GM23338 (cell line): ENCODE measurements around the gene RGL1. TPM values are rescaled to one million over a fixed set of nuclear protein-coding genes. Genes with fewer than 3 reads are reported as not detected.
A peak's percentile ranks its signal among the peaks of the same experiment; 100 is the strongest.

Source experiments
- ATAC-seq: fragments of 200-7000 bp; cut with Tn5 transposase; 3 replicates; pipeline ENCODE4 v1.9.1; 2020
- DNase-seq: peaks from one replicate; pipeline ENCODE4 v3.0.0-alpha.2; 2015; ENCODE audit warnings: low spot score
- H2AFZ ChIP-seq: fragments of 200-600 bp; sonication (generic); 2 replicates; pipeline ENCODE4 v1.8.0; 2016; ENCODE audit warnings: antibody characterized with exemption, mild to moderate bottlenecking, moderate library complexity
- H3F3A ChIP-seq: fragments of 200-600 bp; sonication (generic); replicated peaks from 2 replicates; pipeline ENCODE4 v1.8.0; 2017; ENCODE audit warnings: antibody characterized with exemption, mixed run types, low read depth
- H3K27ac ChIP-seq: fragments of 200-600 bp; sonication (generic); 2 replicates; pipeline ENCODE4 v1.6.1; 2016; ENCODE audit warnings: low read depth
- H3K27me3 ChIP-seq: fragments of 200-600 bp; sonication (generic); 2 replicates; pipeline ENCODE4 v1.8.0; 2016; ENCODE audit warnings: mild to moderate bottlenecking, mixed run types, moderate library complexity; ENCODE audit not compliant: insufficient read depth
- H3K36me3 ChIP-seq: fragments of 200-600 bp; sonication (generic); 2 replicates; pipeline ENCODE4 v1.8.0; 2016; ENCODE audit warnings: mild to moderate bottlenecking; ENCODE audit not compliant: insufficient read depth
- H3K4me1 ChIP-seq: fragments of 200-600 bp; sonication (generic); 2 replicates; pipeline ENCODE4 v1.8.0; 2016; ENCODE audit warnings: mild to moderate bottlenecking, moderate library complexity; ENCODE audit not compliant: insufficient read depth
- H3K4me2 ChIP-seq: fragments of 200-600 bp; sonication (generic); 2 replicates; pipeline ENCODE4 v1.7.1; 2017; ENCODE audit warnings: mixed run types
- H3K4me3 ChIP-seq: fragments of 200-600 bp; sonication (generic); 2 replicates; pipeline ENCODE4 v1.6.1; 2016; ENCODE audit warnings: mixed run types
- H3K79me2 ChIP-seq: fragments of 200-600 bp; sonication (generic); replicated peaks from 2 replicates; pipeline ENCODE4 v1.8.0; 2017; ENCODE audit warnings: mild to moderate bottlenecking; ENCODE audit not compliant: insufficient read depth
- H3K9me2 ChIP-seq: fragments of 200-600 bp; sonication (generic); 2 replicates; pipeline ENCODE4 v1.8.0; 2017; ENCODE audit not compliant: insufficient read depth
- H4K20me1 ChIP-seq: fragments of 200-600 bp; sonication (generic); replicated peaks from 2 replicates; pipeline ENCODE4 v1.8.0; 2017; ENCODE audit warnings: mild to moderate bottlenecking; ENCODE audit not compliant: insufficient read depth
- H3K27ac Mint-ChIP-seq: 2 replicates; pipeline ENCODE4 v1.8.0; 2020; ENCODE audit warnings: inconsistent platforms, mild to moderate bottlenecking, moderate library complexity, mixed read lengths
- H3K27me3 Mint-ChIP-seq: 3 replicates; pipeline ENCODE4 v1.8.0; 2022; ENCODE audit warnings: low read depth, mild to moderate bottlenecking, moderate library complexity, mixed read lengths, inconsistent platforms; ENCODE audit not compliant: insufficient read depth, poor library complexity
- H3K36me3 Mint-ChIP-seq: 3 replicates; pipeline ENCODE4 v1.8.0; 2021; ENCODE audit warnings: low read depth, mild to moderate bottlenecking, inconsistent platforms, moderate library complexity, mixed read lengths
- H3K4me1 Mint-ChIP-seq: 3 replicates; pipeline ENCODE4 v1.8.0; 2020; ENCODE audit warnings: mild to moderate bottlenecking, inconsistent platforms, mixed read lengths
- H3K4me3 Mint-ChIP-seq: 3 replicates; pipeline ENCODE4 v1.8.0; 2021; ENCODE audit warnings: moderate library complexity, mild to moderate bottlenecking, inconsistent platforms, mixed read lengths
- H3K9me3 Mint-ChIP-seq: 3 replicates; pipeline ENCODE4 v1.8.0; 2020; ENCODE audit warnings: moderate library complexity, mild to moderate bottlenecking, inconsistent platforms, mixed read lengths
- CREB1 ChIP-seq: fragments of 250-450 bp; sonication (Bioruptor Pico); IDR thresholded peaks from 2 replicates; pipeline ENCODE4 v1.5.0; 2020; ENCODE audit warnings: low read depth, mild to moderate bottlenecking, moderate library complexity
- CTCF ChIP-seq, 2 experiments: fragments of 200-600 bp in 1 of 2; sonication (generic) in 1 of 2; conservative IDR thresholded peaks; 2 replicates each; pipeline versions ENCODE4 v1.5.1 to v1.6.1; 2016 to 2017; ENCODE audit warnings: antibody characterized with exemption in 2 of 2, low read depth in 2 of 2, mild to moderate bottlenecking in 2 of 2, moderate library complexity in 1 of 2
- ETS1 ChIP-seq: IDR thresholded peaks from 2 replicates; pipeline ENCODE4 v1.6.1; 2016; ENCODE audit warnings: antibody characterized with exemption
- EZH2 ChIP-seq: fragments of 200-600 bp; sonication (generic); IDR thresholded peaks from one replicate; pipeline ENCODE4 v1.8.0; 2017; ENCODE audit warnings: antibody characterized with exemption, mild to moderate bottlenecking, low read depth; ENCODE audit not compliant: unreplicated experiment
- EZH2phosphoT487 ChIP-seq: fragments of 200-600 bp; sonication (generic); IDR thresholded peaks from one replicate; pipeline ENCODE4 v1.8.1; 2018; ENCODE audit warnings: antibody characterized with exemption; ENCODE audit not compliant: unreplicated experiment
- POLR2AphosphoS5 ChIP-seq: IDR thresholded peaks from 2 replicates; pipeline ENCODE4 v1.6.1; 2016; ENCODE audit warnings: antibody characterized with exemption, low read depth
- ZNF114 ChIP-seq: fragments of 250-450 bp; sonication (Bioruptor Pico); IDR thresholded peaks from 2 replicates; pipeline ENCODE4 v1.5.0; 2020; ENCODE audit warnings: mild to moderate bottlenecking, moderate library complexity
- ZNF462 ChIP-seq: fragments of 250-450 bp; sonication (Bioruptor Pico); IDR thresholded peaks from 2 replicates; pipeline ENCODE4 v1.5.0; 2020; ENCODE audit warnings: mild to moderate bottlenecking, moderate library complexity
- polyA plus RNA-seq: library from polyadenylated mRNA; unstranded; fragments of >200 nt; fragmentation: Nextera tagmentation; extraction: Ambion mirVana; gene quantifications from 2 replicates; pipeline ENCODE4 v1.2.1, GENCODE V29; 2016
- total RNA-seq: library from RNA; depleted of rRNA; stranded (reverse); fragments of >200 nt; shearing (Covaris generic); gene quantifications from 2 replicates; pipeline ENCODE4 v1.2.3, GENCODE V29; 2014

Gene RGL1
- total and polyA plus RNA-seq, 2 experiments from 2014 or later = 0.91 to 2.6 TPM

GRCh38 chr1:183956559-183957188, 151.8 kb downstream of the RGL1 start:
- H3K4me1 Mint-ChIP-seq = no peaks in the 10 kb centered on the region
- H3K27me3 Mint-ChIP-seq = no peaks in the 10 kb centered on the region
- no peak overlapping the region for H2AFZ ChIP-seq
- H4K20me1 ChIP-seq = no peaks in the 10 kb centered on the region
- no peaks in the 10 kb centered on the region for H3K36me3 Mint-ChIP-seq
- DNase-seq (no peak), ATAC-seq (no peak)
- H3K27ac Mint-ChIP-seq = no peak overlapping the region
- no peaks in the 10 kb centered on the region for H3K79me2 ChIP-seq
- H3K36me3 ChIP-seq = no peaks in the 10 kb centered on the region
- no peak overlapping the region for H3K4me3 ChIP-seq
- peaks cover 7% of the 10 kb centered on the region; the same call in 1 of the 2 replicates for H3K9me2 ChIP-seq
- H3F3A ChIP-seq = no peaks in the 10 kb centered on the region
- H3K4me2 ChIP-seq = no peak overlapping the region
- no peak overlapping the region for H3K4me3 Mint-ChIP-seq
- TF ChIP-seq CREB1 (CRISPR knock-in tag) (no peak), CTCF (conservative IDR thresholded peaks at IDR 0.05; ENCODE audit: low read depth in 2 of 2) (0 out of 4 replicates have a peak, but pooled peaks of 1 of the 2 experiments have one; percentile 9), POLR2AphosphoS5 (no peak), EZH2 (no peak), EZH2phosphoT487 (no peak), ZNF114 (CRISPR knock-in tag) (no peak), ETS1 (no peak), ZNF462 (CRISPR knock-in tag) (no peak)
- no peak overlapping the region for H3K27ac ChIP-seq
- no peaks in the 10 kb centered on the region for H3K9me3 Mint-ChIP-seq
- no peaks in the 10 kb centered on the region for H3K4me1 ChIP-seq
- H3K27me3 ChIP-seq = no peaks in the 10 kb centered on the region
